Measurements from ENCODE around the gene C22orf15. TPM values are rescaled to one million over a fixed set of nuclear protein-coding genes. Genes with fewer than 3 reads are reported as not detected.

Gene C22orf15
- total RNA-seq, 2 donors from 2014 or later: 1.8 TPM; not detected in 1

DNA sequence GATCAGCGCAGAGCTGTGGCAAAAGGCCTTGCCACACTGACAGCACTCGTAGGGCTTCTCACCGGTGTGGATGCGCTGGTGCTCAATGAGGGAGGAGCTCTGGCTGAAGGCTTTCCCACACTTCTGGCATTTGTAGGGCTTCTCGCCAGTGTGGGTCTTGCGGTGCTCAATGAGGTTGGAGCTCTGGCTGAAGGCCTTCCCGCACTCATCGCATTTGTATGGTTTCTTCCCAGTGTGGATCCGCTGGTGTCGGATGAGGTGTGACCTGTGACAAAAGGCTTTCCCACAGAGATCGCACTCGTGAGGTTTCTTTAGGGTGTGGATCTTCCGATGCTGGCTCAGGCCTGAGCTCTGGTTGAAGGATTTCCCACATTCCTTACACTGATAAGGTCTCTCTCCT is 18.8 kb upstream of the C22orf15 start:
- ATAC-seq: no peak
- Mint-ChIP-seq H3K36me3 (peaks cover 21 to 24% of the 10 kb centered on the region in 2 donors), H3K27ac (no peak overlapping the region), H3K9me3 (peaks cover 0 to 12% of the 10 kb centered on the region in 2 donors)
- DNase-seq (ENCODE audit: low spot score in 2 of 2): no peak

GRCh38 chr22:23744485-23744884 is 18.3 kb upstream of the C22orf15 start:
- no peak for DNase-seq (ENCODE audit: low spot score in 2 of 2)
- H3K27ac Mint-ChIP-seq: no peak overlapping the region
- H3K9me3 Mint-ChIP-seq: peaks cover 0 to 12% of the 10 kb centered on the region in 2 donors
- H3K36me3 Mint-ChIP-seq: peaks cover 21 to 24% of the 10 kb centered on the region in 2 donors
- no peak for ATAC-seq

- H3K9me3 Mint-ChIP-seq: peaks cover 0 to 12% of the 10 kb centered on the region in 2 donors
- H3K36me3 Mint-ChIP-seq: peaks cover 21 to 24% of the 10 kb centered on the region in 2 donors
- no peak overlapping the region for H3K27ac Mint-ChIP-seq
- no peak for DNase-seq (ENCODE audit: low spot score in 2 of 2)
- no peak for ATAC-seq
Measured at GRCh38 chr22:23745791-23746190, 17.0 kb upstream of the C22orf15 start.

DNA sequence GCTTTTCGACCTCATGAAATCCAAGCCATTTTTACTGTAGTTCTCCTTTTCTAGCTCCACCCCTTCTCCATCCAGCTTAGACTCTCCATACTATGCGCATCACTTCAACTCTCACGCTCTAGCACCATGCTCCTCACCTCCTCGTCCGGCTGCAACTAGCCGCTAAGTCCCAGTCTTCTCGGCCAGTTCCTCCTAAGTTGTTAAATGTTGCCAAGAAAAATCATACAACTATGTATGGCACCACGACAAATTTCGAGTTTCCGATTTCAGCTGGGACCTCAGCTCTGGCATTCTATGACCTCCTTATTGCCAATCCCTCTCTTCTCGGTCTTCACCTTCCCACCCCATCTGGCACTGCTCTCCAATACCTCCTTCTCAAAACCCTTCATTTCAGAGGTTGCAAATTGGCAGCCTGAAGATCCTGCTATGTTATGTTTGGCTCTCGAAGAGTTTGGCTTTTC is 12.9 kb upstream of the C22orf15 start:
- peaks cover 0 to 4% of the 10 kb centered on the region in 2 donors for H3K9me3 Mint-ChIP-seq
- H3K27ac Mint-ChIP-seq: no peak overlapping the region
- H3K36me3 Mint-ChIP-seq: peaks cover 5% of the 10 kb centered on the region in 2 donors
- ATAC-seq: no peak
- no peak for DNase-seq (ENCODE audit: low spot score in 2 of 2)

GRCh38 chr22:23750367-23750713 is 12.4 kb upstream of the C22orf15 start:
- ATAC-seq: no peak
- Mint-ChIP-seq H3K36me3 (peaks cover 0 to under 1% of the 10 kb centered on the region in 2 donors), H3K9me3 (no peaks in the 10 kb centered on the region), H3K27ac (peak overlapping the region; percentile 68 to 85)
- DNase-seq (ENCODE audit: low spot score in 2 of 2): no peak

GRCh38 chr22:23750714-23751440 is 11.9 kb upstream of the C22orf15 start, which contains the start of gene ZNF70:
Gene ZNF70, minus strand, starts transcription at chr22:23751112. Its CDS starts 5,972 bp downstream, at chr22:23745140.
- DNase-seq (ENCODE audit: low spot score in 2 of 2) (peak; percentile 72 to 85), ATAC-seq (peak; percentile 96 to 100)
- H3K9me3 Mint-ChIP-seq: no peaks in the 10 kb centered on the region
- peak within 1 kb of the TSS; percentile 68 to 85 for H3K27ac Mint-ChIP-seq
- H3K36me3 Mint-ChIP-seq: no peaks in the 10 kb centered on the region

DNA sequence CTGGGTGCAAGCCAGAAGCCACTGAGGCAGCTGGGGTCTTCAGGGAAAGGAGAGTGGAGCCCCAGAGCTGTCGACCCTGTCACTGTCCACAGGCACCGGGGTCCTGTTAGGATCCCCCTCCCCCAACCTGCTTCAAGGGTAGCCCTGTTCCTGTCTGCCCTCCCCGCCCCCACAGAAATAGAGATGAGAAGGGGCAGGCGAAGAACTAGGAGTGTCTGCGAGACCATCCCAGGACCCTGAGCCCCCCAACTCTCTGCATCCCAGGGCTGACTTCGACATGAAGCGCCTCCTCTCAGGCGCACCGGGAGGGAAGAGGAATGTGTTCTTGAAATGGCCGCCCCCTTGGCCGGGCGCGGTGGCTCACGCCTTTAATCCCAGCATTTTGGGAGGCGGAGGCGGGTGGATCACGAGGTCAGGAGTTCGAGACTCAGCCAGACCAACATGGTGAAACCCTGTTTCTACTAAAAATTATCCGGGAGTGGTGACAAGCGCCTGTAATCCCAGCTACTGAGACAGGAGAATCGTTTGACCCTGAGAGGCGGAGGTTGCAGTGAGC is 11.3 kb upstream of the C22orf15 start:
- Mint-ChIP-seq H3K9me3 (no peaks in the 10 kb centered on the region), H3K36me3 (no peaks in the 10 kb centered on the region), H3K27ac (peak overlapping the region in 1 of 2 donors; percentile 68)
- ATAC-seq (no peak), DNase-seq (ENCODE audit: low spot score in 2 of 2) (no peak)

DNA sequence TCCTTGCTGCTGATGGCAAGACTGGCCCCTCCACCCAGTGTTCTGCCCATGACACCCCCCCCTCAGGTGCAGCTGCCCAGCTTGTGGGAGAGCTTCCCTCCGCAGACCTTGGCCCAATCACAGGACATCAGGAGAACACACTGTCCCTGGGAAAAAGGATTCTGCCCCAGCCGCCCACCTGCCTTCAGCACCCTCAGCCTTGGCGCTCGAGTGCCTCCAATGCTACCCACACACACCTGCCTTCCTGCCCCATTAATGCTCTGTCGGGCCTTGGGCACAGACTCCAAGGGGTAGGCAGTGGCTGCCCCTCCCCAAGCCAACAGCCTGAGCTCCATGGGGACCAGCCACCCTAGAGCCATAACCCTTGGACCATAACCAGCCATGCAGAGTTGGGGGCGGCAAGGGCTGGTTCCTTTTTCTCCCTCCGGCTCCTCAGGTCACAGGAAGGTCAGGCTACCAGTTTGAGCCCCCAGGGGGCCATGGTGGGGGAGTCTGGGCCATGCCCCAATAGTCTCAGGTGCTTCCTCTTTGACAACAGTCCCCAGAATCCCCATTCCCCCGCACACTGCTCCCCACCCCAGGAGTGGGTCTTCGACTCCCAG is 10.6 kb upstream of the C22orf15 start:
- DNase-seq (ENCODE audit: low spot score in 2 of 2): no peak
- peak overlapping the region in 1 of 2 donors; percentile 24 for H3K27ac Mint-ChIP-seq
- no peaks in the 10 kb centered on the region for H3K36me3 Mint-ChIP-seq
- no peak for ATAC-seq
- H3K9me3 Mint-ChIP-seq: no peaks in the 10 kb centered on the region

GRCh38 chr22:23752750-23753149 is 10.0 kb upstream of the C22orf15 start:
- H3K27ac Mint-ChIP-seq: no peak overlapping the region
- no peaks in the 10 kb centered on the region for H3K9me3 Mint-ChIP-seq
- DNase-seq (ENCODE audit: low spot score in 2 of 2) (no peak), ATAC-seq (no peak)
- H3K36me3 Mint-ChIP-seq: no peaks in the 10 kb centered on the region

- ATAC-seq (no peak), DNase-seq (ENCODE audit: low spot score in 2 of 2) (no peak)
- H3K27ac Mint-ChIP-seq: no peak overlapping the region
- H3K9me3 Mint-ChIP-seq: no peaks in the 10 kb centered on the region
- no peaks in the 10 kb centered on the region for H3K36me3 Mint-ChIP-seq
Measured at GRCh38 chr22:23753385-23753784, 9.4 kb upstream of the C22orf15 start.

- H3K9me3 Mint-ChIP-seq: no peaks in the 10 kb centered on the region
- DNase-seq (ENCODE audit: low spot score in 2 of 2) (no peak), ATAC-seq (no peak)
- H3K36me3 Mint-ChIP-seq: no peaks in the 10 kb centered on the region
- H3K27ac Mint-ChIP-seq: no peak within 1 kb of the TSS
Measured at GRCh38 chr22:23754220-23754919, 8.4 kb upstream of the C22orf15 start, which contains the start of gene VPREB3. Gene VPREB3, minus strand, starts transcription at chr22:23754425. Its CDS starts 62 bp downstream, at chr22:23754363.

GRCh38 chr22:23754980-23755636 is 7.7 kb upstream of the C22orf15 start:
- no peaks in the 10 kb centered on the region for H3K9me3 Mint-ChIP-seq
- no peak for DNase-seq (ENCODE audit: low spot score in 2 of 2)
- no peak overlapping the region for H3K27ac Mint-ChIP-seq
- ATAC-seq: no peak
- no peaks in the 10 kb centered on the region for H3K36me3 Mint-ChIP-seq

DNA sequence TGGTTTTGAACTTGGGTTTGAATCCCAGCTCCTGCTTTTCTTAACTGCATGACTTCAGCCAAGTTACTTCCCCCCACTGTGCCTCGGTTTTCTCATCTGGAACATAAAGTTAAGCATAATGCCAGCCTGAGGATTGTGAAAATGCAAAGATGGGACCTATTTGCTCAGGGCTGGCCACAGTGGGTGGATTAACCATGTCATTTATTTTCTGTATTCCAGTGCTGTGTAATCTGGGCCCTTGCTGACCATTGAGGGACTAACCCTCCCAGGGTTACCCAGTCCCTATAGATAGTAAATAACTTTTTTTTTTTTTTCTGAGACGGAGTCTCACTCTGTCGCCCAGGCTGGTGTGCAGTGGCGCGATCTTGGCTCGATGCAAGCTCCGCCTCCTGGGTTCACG is 7.1 kb upstream of the C22orf15 start:
- no peaks in the 10 kb centered on the region for H3K36me3 Mint-ChIP-seq
- DNase-seq (ENCODE audit: low spot score in 2 of 2) (no peak), ATAC-seq (no peak)
- H3K27ac Mint-ChIP-seq: no peak overlapping the region
- no peaks in the 10 kb centered on the region for H3K9me3 Mint-ChIP-seq

- Mint-ChIP-seq H3K27ac (no peak overlapping the region), H3K36me3 (no peaks in the 10 kb centered on the region), H3K9me3 (no peaks in the 10 kb centered on the region)
- no peak for DNase-seq (ENCODE audit: low spot score in 2 of 2)
- ATAC-seq: no peak
Measured at GRCh38 chr22:23756891-23757290, 5.9 kb upstream of the C22orf15 start.

DNA sequence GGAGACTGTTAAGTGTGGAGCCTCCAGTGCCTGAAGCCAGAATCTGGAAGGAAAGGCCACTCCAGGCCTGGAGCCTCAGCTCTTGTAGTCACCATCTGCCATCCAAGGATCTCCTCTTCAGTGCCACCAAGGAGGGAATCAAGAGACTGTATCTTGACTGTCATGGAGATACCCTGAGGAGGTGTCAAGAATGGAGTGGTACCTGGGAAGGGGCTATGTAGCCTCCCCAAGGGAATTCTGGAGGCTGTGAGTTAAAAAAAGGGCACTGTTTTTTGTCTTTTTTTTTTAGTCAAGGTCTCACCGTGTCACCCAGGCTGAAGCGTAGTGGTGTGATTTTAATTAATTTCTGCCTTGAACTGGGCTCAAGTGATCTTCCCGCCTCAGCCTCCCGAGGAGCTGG is 3.2 kb upstream of the C22orf15 start:
- Mint-ChIP-seq H3K9me3 (no peaks in the 10 kb centered on the region), H3K36me3 (no peaks in the 10 kb centered on the region), H3K27ac (no peak overlapping the region)
- DNase-seq (ENCODE audit: low spot score in 2 of 2): no peak
- no peak for ATAC-seq

GRCh38 chr22:23760056-23760455 is 2.7 kb upstream of the C22orf15 start:
- Mint-ChIP-seq H3K9me3 (no peaks in the 10 kb centered on the region), H3K27ac (peak overlapping the region in 1 of 2 donors; percentile 24), H3K36me3 (no peaks in the 10 kb centered on the region)
- ATAC-seq (no peak), DNase-seq (ENCODE audit: low spot score in 2 of 2) (no peak)

Data from activated naive CD4-positive, alpha-beta T cell treated with anti-CD3 and anti-CD28 coated beads, Interleukin-2, amount 50 U/mL, for 72 hours (primary cell).